ENCODE measurements around the gene CTTNBP2.

Gene CTTNBP2

DNA sequence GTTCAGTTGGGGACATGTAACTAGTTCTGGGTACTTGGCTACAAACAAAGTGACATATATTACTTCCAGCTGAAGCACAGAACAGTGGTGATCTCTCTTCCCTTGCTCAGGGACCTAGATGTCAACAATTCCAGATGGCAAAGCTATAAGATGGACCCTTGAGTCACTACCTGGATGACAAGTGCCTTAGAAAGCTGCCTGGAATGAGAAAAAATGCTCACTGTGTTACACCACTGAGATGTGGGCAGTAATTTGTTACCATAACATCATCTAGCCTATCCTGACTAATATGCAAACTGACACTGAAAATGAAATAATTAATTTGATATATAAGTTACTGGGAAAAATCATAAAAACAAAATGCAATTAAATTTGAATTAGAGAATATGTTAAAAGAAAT lies 16.4 kb upstream of the CTTNBP2 start:
- no peak for DNase-seq (ENCODE audit: extremely low spot score)
- ChIA-PET CTCF (no interaction called here), POLR2A (no interaction called here)
- TF ChIP-seq, protein P1, sequence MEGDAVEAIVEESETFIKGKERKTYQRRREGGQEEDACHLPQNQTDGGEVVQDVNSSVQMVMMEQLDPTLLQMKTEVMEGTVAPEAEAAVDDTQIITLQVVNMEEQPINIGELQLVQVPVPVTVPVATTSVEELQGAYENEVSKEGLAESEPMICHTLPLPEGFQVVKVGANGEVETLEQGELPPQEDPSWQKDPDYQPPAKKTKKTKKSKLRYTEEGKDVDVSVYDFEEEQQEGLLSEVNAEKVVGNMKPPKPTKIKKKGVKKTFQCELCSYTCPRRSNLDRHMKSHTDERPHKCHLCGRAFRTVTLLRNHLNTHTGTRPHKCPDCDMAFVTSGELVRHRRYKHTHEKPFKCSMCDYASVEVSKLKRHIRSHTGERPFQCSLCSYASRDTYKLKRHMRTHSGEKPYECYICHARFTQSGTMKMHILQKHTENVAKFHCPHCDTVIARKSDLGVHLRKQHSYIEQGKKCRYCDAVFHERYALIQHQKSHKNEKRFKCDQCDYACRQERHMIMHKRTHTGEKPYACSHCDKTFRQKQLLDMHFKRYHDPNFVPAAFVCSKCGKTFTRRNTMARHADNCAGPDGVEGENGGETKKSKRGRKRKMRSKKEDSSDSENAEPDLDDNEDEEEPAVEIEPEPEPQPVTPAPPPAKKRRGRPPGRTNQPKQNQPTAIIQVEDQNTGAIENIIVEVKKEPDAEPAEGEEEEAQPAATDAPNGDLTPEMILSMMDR (IDR thresholded peaks at IDR 0.05; ENCODE audit: control extremely low read depth, extremely low read depth, low read depth, missing control alignments) = no peak

DNA sequence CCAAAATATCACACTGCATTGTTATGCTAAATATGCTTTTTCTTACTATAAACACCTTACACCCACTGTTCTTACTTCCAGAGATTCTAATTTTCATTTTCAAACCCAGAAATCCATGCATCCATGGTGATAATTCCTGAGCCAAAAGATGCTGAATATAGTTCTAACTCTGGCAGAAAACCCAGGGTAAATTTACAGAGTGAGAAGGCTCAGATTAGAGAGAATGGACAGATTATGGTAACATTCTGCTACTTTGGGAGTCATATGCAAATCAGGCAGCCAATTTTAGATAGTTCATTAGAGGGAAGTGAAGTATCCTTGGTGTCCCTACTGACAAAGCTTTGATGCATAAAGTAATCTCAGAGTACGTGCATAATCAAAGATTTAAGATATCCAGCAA lies 15.4 kb upstream of the CTTNBP2 start:
- TF ChIP-seq, protein P1 (IDR thresholded peaks at IDR 0.05; ENCODE audit: control extremely low read depth, extremely low read depth, low read depth, missing control alignments) = no peak
- CTCF ChIA-PET = no interaction called here
- DNase-seq (ENCODE audit: extremely low spot score) = no peak
- POLR2A ChIA-PET = no interaction called here

DNA sequence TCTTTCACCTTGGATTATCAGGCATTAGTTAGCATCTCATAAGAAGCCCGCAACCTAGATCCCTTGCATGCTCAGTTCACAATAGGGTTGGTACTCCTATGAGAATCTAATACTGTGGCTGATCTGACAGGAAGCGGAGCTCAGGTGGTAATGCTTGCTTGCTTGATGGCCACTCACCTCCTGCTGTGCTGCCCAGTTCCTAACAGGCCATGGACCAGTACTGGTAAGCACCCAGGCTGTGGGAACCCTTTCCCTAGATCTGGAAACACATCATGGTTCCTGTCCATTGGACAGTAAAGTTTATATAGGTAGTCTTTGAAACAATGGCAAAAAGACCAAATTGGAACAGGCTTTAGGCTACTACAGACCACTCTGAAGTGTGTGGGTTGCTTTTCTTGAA lies 9.4 kb upstream of the CTTNBP2 start:
- POLR2A ChIA-PET = no interaction called here
- CTCF ChIA-PET = no interaction called here
- no peak for DNase-seq (ENCODE audit: extremely low spot score)
- TF ChIP-seq, protein P1 (IDR thresholded peaks at IDR 0.05; ENCODE audit: control extremely low read depth, extremely low read depth, low read depth, missing control alignments) = no peak

DNA sequence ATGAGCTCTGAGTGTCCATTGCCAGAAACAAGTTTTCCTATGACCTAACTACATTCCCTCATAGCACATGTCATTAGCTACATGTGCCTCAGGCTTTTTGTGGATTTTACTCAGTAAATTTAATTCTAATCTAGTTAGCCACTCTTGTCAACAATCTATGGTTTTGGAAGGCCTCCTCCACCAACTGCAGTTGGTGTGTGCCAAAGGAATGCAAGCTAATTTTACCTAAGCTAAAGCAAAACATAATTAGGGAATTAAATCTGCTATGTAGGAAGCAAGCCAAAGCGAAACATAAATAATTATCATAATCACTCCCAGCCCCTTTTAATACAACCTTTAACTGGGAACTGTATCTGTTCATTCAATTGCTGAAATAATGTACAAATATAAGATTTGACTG lies 3.5 kb upstream of the CTTNBP2 start:
- POLR2A ChIA-PET = no interaction called here
- TF ChIP-seq, protein P1 (IDR thresholded peaks at IDR 0.05; ENCODE audit: control extremely low read depth, extremely low read depth, low read depth, missing control alignments) = no peak
- CTCF ChIA-PET = no interaction called here
- DNase-seq (ENCODE audit: extremely low spot score) = no peak

DNA sequence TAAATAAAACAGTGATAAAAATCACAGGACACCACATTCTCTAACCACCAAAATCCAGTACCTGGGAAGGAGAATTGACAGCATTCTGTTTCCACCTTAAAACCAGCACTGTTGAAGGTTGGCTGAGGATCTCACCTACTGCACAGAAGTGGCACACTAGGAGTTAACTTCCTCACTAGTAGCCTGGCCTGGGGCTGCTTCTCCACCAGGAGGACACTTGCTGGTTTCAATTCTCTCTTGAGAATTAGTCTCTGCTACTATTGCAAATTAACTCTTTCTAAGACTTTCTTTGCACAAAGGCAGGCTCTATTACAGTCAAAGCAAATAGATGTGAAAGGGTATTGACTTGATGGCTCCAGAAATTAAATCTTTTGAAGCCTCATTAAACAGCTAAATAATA lies 2.3 kb upstream of the CTTNBP2 start:
- POLR2A ChIA-PET = no interaction called here
- TF ChIP-seq, protein P1 (IDR thresholded peaks at IDR 0.05; ENCODE audit: control extremely low read depth, extremely low read depth, low read depth, missing control alignments) = no peak
- CTCF ChIA-PET = no interaction called here
- DNase-seq (ENCODE audit: extremely low spot score) = no peak

DNA sequence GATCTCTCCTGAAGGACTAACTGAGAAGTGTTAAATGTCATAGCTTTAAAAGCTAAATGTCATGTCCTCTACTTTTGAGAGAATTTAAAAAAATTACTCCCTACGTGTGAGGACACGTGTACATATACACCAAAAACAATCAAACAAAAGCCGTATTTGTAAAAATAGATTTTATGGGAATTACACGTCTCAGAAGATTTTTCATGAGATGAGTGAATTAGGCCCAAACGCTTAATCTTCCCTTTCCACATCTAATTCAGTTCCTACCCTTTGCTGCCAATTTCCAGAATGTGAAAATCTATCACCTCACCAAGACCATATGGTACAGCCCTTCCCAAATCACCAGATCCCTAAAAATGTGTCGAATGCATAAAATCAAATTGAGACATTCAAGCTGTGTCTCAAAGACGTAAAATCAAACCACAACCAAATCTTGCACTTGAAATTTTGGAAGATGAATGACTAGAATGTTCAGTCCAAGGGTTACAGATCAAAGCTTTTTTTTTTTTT lies 1.0 kb upstream of the CTTNBP2 start:
- no peak for DNase-seq (ENCODE audit: extremely low spot score)
- POLR2A ChIA-PET = no interaction called here
- TF ChIP-seq, protein P1 (IDR thresholded peaks at IDR 0.05; ENCODE audit: control extremely low read depth, extremely low read depth, low read depth, missing control alignments) = no peak
- CTCF ChIA-PET = no interaction called here
